Activated T-cell treated with anti-CD3 and anti-CD28 coated beads, Interleukin-2, amount 50 U/mL, for 72 hours (primary cell): ENCODE measurements around the gene MTCL3.
A peak's percentile ranks its signal among the peaks of the same experiment; 100 is the strongest.
"Not testable (repeated sequence)": the region's sequence is repeated elsewhere in the genome, so short reads cannot be mapped to it uniquely, and the experiment has no call there.

Experiments
- ATAC-seq, 2 donors: fragments of 150-1000 bp; cut with Tn5 transposase; replicated peaks in 1 of 2; 2 replicates each; pipeline ENCODE4 v1.10.0; 2021; ENCODE audit warnings: moderate library complexity in 2 of 2, mild to moderate bottlenecking in 1 of 2
- DNase-seq, 2 donors: peaks; one replicate each; pipeline ENCODE4 v3.0.0; 2021 to 2022; ENCODE audit warnings: mixed read lengths in 1 of 2
- H3K27ac Mint-ChIP-seq: one replicate; pipeline ENCODE4 v1.8.0; 2022; ENCODE audit warnings: mild to moderate bottlenecking, moderate library complexity, mixed read lengths
- H3K27me3 Mint-ChIP-seq: one replicate; pipeline ENCODE4 v1.8.0; 2022; ENCODE audit warnings: low read depth, mixed read lengths
- H3K36me3 Mint-ChIP-seq, 2 donors: one replicate each; pipeline ENCODE4 v1.8.0; 2022; ENCODE audit warnings: mixed read lengths in 2 of 2, mild to moderate bottlenecking in 1 of 2; ENCODE audit not compliant: insufficient read depth in 2 of 2
- H3K4me1 Mint-ChIP-seq: one replicate; pipeline ENCODE4 v1.8.0; 2022; ENCODE audit warnings: low read depth, mixed read lengths
- H3K4me3 Mint-ChIP-seq, 2 donors: one replicate each; pipeline ENCODE4 v1.8.0; 2022; ENCODE audit warnings: mild to moderate bottlenecking in 2 of 2, mixed read lengths in 2 of 2, moderate library complexity in 2 of 2
- H3K9me3 Mint-ChIP-seq, 2 donors: one replicate each; pipeline ENCODE4 v1.8.0; 2022; ENCODE audit warnings: mixed read lengths in 2 of 2

MTCL3 gene

DNA sequence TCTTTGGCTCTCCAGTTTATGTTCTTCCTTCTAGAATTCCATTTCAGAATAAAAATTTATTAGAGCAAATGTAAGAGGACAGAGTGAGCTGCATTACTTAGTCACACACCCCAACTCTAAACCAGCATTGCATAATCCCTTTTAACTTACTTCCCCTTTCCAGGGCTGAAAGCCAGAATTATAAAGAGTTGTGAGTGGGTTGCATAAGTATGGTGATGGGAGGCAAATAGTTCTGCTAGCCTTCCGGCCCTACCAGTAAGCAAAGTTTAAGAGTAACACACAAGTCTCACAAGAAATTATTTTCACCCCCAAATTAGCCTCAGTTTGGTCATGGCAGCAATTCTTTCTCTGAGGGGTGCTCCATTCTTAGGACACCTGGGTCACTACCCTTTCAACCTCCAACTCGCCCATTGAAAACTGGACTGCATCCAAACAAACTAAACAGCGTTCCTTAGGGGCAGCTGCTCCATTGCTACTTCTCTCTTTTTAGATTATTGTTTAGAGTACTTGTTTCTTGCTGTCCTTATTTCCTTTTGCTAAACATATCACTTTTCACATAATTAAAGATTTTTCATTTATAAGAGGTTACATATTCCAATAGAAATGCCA is 61.6 kb downstream of the MTCL3 start:
- Mint-ChIP-seq H3K4me3 (no peak overlapping the region), H3K4me1 (peaks cover 8% of the 10 kb centered on the region), H3K36me3 (no peaks in the 10 kb centered on the region), H3K27me3 (no peaks in the 10 kb centered on the region), H3K9me3 (no peaks in the 10 kb centered on the region), H3K27ac (no peak overlapping the region)
- ATAC-seq: no peak
- DNase-seq: no peak

DNA sequence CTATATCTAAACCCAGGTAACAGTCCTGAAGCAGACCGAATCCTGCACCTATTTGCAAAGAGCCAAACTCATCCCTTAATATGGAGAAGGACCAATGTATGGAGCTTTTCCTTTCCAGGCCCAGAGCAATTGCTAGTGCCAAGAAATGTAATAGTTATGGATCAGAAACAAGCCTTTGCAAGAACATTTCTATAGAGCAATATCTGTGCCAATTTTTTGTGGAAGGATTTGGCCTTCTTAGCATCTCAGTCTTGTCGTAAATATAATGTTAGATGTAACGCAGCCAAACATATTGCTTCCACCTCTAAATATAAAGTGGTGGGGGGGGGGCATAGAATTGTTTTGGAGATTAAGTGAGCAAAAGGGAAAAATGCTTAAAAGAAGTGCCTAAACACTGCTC is 62.7 kb downstream of the MTCL3 start:
- H3K27me3 Mint-ChIP-seq: no peaks in the 10 kb centered on the region
- no peak overlapping the region for H3K4me3 Mint-ChIP-seq
- DNase-seq (no peak), ATAC-seq (no peak)
- no peaks in the 10 kb centered on the region for H3K36me3 Mint-ChIP-seq
- H3K9me3 Mint-ChIP-seq: no peaks in the 10 kb centered on the region
- H3K27ac Mint-ChIP-seq: no peak overlapping the region
- H3K4me1 Mint-ChIP-seq: peaks cover 8% of the 10 kb centered on the region

DNA sequence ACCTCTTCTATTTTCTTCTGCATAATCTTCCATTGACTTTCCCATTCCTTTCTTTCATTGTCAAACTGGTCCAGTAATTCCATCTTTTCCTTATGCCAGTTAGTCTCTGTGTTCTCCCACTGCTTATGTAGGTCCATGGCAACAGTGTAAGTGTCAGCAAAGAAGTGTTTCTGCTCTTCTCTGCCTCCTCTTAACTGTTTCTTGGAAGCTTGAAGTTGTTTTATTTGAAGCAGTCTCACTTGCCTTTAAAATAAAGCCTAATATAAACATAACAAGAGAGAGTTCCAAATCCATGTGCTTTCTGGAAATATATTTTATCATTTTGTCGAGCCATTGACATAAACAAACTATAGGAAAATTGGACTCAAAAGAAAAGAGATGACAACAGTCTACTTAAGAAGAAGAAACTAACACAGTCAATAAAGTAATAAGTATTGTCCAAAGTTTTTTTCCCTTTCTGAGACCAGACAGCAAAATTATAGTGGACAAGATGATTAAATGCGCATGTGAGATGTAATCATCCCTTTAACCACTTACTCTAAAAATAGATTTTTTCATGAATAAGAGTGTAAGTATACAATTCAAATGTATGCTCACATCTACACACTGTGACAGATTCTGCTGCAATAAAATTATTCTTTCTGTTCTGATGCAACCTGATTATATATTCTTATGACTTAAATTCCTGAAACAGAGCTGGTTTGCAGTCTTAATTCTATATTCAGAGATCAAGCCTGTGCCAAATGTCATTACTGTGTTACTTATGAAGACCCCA is 65.1 kb downstream of the MTCL3 start:
- DNase-seq (no peak), ATAC-seq (no peak)
- Mint-ChIP-seq H3K4me3 (no peak overlapping the region), H3K36me3 (no peaks in the 10 kb centered on the region), H3K27me3 (no peaks in the 10 kb centered on the region), H3K27ac (no peak overlapping the region), H3K9me3 (no peaks in the 10 kb centered on the region), H3K4me1 (no peaks in the 10 kb centered on the region)

DNA sequence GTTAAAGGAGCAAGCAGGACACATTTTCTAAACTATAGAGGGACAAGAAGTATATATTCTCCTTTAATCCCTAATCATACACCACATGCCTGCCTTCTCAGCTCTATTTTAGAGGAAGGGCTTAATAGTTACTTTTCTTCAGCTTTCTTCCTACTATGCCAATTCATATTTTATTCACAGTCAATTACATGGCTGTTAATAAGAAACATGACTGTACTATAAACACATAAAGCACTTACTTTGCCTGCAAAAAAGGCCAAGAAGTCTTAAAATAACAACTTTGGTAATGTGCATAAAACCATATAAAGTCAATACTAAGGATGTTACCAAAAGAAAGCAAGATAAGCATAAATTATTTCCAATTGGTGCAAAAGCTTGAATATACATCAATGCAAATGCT is 66.3 kb downstream of the MTCL3 start:
- DNase-seq (no peak), ATAC-seq (no peak)
- Mint-ChIP-seq H3K27ac (no peak overlapping the region), H3K9me3 (no peaks in the 10 kb centered on the region), H3K4me3 (no peak overlapping the region), H3K27me3 (no peaks in the 10 kb centered on the region), H3K36me3 (no peaks in the 10 kb centered on the region), H3K4me1 (no peaks in the 10 kb centered on the region)

DNA sequence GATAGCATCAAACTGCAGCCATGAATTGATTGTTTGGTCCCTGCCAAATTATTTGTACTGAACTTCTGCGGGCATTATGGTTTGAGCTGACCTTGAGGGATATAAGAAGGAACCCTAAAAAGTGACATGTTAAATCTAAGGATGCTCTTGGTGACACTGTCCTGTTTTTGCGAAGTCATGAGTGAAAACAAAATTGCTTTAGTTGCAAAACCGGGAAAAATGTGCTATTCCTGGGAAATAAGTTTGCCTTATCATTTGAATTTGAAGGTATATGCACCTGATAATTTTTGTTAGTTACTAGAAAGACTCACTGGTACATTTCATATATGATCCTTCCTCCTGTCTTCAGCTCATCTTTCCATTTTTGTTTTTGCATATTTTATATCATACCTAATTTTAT is 67.7 kb downstream of the MTCL3 start:
- H3K27ac Mint-ChIP-seq: no peak overlapping the region
- no peaks in the 10 kb centered on the region for H3K9me3 Mint-ChIP-seq
- DNase-seq (no peak), ATAC-seq (no peak)
- no peaks in the 10 kb centered on the region for H3K27me3 Mint-ChIP-seq
- H3K36me3 Mint-ChIP-seq: no peaks in the 10 kb centered on the region
- no peaks in the 10 kb centered on the region for H3K4me1 Mint-ChIP-seq
- no peak overlapping the region for H3K4me3 Mint-ChIP-seq

DNA sequence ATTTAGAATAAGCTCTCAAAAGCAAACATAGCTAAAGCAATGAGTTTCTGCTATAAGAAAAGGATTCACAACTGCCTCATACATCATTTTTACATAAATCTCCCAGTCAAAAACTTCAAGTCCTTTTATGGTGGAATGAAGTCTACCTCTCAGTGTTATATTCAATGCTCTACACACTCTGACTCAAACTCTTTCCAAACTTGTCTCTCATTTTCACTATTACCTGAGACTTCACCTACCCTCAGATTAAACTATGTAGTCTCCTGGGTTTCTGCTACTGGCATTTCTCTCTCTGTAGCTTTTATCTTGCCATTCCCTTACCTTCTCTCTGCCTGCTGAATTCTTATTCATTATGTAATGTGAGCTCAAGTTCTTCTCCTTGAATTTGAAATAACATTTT is 71.4 kb downstream of the MTCL3 start:
- H3K4me1 Mint-ChIP-seq: no peaks in the 10 kb centered on the region
- peak; percentile 46 to 67 for ATAC-seq
- H3K27me3 Mint-ChIP-seq: no peaks in the 10 kb centered on the region
- no peak for DNase-seq
- no peak overlapping the region for H3K4me3 Mint-ChIP-seq
- peak overlapping the region; percentile 84 for H3K27ac Mint-ChIP-seq
- H3K36me3 Mint-ChIP-seq: no peaks in the 10 kb centered on the region
- no peaks in the 10 kb centered on the region for H3K9me3 Mint-ChIP-seq

DNA sequence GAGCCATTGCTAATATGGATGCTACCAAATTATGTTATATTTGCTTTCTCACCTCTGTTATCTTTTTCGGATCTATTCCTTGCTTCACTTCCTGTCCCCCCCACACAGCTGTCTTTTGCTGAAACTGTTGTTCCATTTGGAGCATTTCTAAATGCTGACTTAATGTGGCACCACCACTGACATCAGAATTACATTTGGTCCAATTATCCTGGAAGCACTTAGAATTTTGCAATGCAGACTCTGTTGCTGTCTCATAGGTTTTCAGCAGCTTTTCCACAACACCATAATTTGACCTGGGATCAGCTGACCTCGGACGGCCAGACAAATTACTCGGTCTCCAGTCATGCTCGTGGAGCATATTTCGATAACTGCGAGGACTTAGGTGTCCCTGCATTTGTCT is 72.8 kb downstream of the MTCL3 start:
- H3K4me3 Mint-ChIP-seq: no peak overlapping the region

DNA sequence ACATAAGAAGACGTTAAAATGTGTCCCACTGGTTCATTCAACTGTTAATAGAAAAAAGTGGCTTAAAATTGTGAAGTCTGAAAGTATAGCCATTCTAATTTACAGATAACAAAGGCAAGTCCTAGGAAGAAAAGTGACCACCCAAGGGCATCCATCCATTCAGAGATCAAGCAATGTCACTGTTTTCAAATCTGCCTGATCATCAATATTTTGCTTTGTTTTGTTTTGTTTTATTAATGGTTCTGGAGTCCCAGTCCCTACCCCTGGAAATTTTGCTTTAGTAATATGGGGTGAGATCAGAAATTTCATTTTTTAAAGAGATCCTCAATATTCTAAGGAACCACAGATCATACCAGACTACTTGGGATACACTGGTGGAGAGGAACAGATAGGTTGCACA is 77.3 kb downstream of the MTCL3 start:
- peaks cover 6% of the 10 kb centered on the region for H3K27me3 Mint-ChIP-seq
- no peaks in the 10 kb centered on the region for H3K9me3 Mint-ChIP-seq
- H3K4me1 Mint-ChIP-seq: no peaks in the 10 kb centered on the region
- no peak overlapping the region for H3K27ac Mint-ChIP-seq
- DNase-seq (no peak), ATAC-seq (no peak)
- H3K36me3 Mint-ChIP-seq: no peaks in the 10 kb centered on the region
- H3K4me3 Mint-ChIP-seq: no peak overlapping the region

More for the DNA sequence above, 72.8 kb downstream of the MTCL3 start:
- Mint-ChIP-seq H3K27me3 (no peaks in the 10 kb centered on the region), H3K27ac (no peak overlapping the region), H3K36me3 (no peaks in the 10 kb centered on the region), H3K4me1 (no peaks in the 10 kb centered on the region), H3K9me3 (no peaks in the 10 kb centered on the region)
- ATAC-seq (no peak), DNase-seq (no peak)

DNA sequence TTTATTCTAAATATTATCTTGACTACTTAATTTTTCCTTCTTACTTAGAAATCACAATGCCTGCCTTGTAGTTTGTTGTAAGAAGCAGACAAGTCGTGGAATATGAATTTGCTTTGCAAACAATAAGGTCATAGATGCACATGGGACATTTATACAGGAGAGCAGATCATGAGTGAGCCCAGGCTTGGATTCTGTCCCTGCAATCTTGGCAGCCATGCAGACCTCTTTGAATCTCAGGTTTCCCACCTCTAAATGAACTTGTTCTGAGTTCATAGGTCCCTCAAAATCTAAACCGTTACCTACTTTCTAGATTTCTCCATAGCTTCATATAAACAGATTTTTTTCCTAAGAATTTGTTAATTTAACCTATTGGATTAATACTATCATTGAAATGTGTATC is 79.4 kb downstream of the MTCL3 start:
- ATAC-seq (no peak), DNase-seq (no peak)
- Mint-ChIP-seq H3K27me3 (peaks cover 6% of the 10 kb centered on the region), H3K36me3 (no peaks in the 10 kb centered on the region), H3K27ac (no peak overlapping the region), H3K4me3 (no peak overlapping the region), H3K9me3 (no peaks in the 10 kb centered on the region), H3K4me1 (no peaks in the 10 kb centered on the region)

DNA sequence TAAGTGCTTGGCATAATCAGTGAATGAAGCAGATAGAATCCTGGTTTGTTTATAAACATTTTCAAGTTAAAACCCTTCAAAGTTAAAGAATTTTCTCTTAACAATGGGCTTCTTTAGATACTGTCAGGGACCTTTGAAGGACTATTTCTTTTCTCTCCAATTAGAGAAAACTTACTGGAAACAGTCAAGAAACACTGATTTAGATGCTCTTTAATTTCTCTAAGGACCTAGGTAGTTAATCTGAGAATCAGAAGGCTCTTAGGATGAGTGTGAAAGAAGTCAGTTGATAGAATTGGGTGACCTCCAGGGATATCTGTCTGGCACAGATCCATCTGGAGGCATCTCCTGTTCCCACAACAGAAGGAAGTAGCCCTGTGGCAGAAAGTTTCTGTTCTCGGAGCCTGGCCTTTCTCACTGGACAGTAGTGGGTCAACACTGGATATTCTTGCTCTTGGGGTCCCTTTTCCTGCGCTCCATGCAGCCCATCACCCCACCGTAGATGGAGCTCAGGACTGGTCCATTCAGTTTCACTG is 82.5 kb downstream of the MTCL3 start:
- ATAC-seq: no peak
- Mint-ChIP-seq H3K4me3 (no peak overlapping the region), H3K36me3 (no peaks in the 10 kb centered on the region), H3K4me1 (no peaks in the 10 kb centered on the region), H3K9me3 (no peaks in the 10 kb centered on the region), H3K27me3 (peaks cover 6% of the 10 kb centered on the region), H3K27ac (no peak overlapping the region)
- DNase-seq: no peak

DNA sequence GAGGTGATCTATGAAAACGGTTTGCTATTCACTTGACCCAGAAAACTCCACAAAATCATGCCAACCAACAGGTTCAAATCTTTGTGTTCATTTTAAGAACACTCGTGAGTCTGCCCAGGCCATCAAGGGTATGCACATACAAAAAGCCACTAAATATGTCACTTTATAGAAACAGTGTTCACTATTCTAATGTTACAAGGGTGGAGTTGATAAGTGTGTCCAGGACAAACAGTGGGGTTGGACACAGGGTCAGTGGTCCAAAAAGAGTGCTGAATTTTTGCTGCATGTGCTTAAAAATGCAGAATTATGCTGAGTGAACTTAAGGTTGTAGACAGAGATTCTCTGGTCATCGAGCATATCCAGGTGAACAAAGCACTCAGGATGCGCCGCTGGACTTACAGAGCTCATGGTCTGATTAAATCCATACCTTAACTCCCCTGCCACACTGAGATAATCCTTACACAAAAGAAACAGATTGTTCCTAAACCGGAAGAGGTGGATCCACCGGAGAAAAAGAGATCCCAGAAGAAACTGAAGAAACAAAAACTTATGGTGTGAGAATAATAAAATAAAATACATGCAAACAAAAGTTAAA is 83.4 kb downstream of the MTCL3 start:
- DNase-seq: no peak
- H3K4me3 Mint-ChIP-seq: no peak overlapping the region

DNA sequence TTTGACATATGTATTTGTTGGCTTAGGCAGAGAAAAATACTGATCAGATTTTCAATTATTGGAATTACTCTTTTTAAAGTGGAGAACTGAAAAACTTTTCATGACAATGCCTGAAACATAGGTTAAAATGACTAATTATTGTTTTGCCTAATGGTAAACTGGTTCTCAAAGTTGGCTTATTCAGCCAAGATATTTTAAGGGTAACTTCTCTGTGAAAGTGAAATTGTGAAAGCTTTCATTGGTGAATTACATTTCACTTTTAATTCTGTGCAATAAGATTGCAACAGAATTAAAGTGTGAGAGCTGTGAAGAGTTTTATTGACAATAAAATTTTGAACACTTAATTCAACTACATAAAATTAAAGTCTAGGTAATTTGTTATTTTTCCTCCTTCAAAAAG is 84.5 kb downstream of the MTCL3 start:
- Mint-ChIP-seq H3K9me3 (no peaks in the 10 kb centered on the region), H3K4me1 (no peaks in the 10 kb centered on the region), H3K27ac (no peak overlapping the region), H3K27me3 (peaks cover 6% of the 10 kb centered on the region), H3K4me3 (no peak overlapping the region), H3K36me3 (no peaks in the 10 kb centered on the region)
- DNase-seq (no peak), ATAC-seq (no peak)

More for the DNA sequence above, 83.4 kb downstream of the MTCL3 start:
- ATAC-seq: no peak
- H3K9me3 Mint-ChIP-seq: no peaks in the 10 kb centered on the region
- H3K27me3 Mint-ChIP-seq: peaks cover 6% of the 10 kb centered on the region
- H3K27ac Mint-ChIP-seq: no peak overlapping the region
- no peaks in the 10 kb centered on the region for H3K4me1 Mint-ChIP-seq
- H3K36me3 Mint-ChIP-seq: no peaks in the 10 kb centered on the region

DNA sequence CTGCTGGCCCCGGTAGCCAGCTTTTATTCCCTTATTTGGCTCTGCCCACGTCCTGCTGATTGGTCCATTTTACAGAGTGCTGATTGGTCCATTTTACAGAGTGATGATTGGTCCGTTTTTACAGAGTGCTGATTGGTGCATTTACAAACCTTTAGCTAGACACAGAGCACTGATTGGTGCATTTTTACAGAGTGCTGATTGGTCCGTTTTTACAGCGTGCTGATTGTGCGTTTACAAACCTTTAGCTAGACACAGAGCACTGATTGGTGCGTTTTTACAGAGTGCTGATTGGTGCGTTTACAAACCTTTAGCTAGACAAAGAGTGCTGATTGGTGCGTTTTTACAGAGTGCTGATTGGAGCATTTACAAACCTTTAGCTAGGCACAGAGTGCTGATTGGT is 90.6 kb downstream of the MTCL3 start:
- DNase-seq, H3K4me3 Mint-ChIP-seq, H3K27me3 Mint-ChIP-seq, H3K4me1 Mint-ChIP-seq, H3K9me3 Mint-ChIP-seq, H3K36me3 Mint-ChIP-seq, H3K27ac Mint-ChIP-seq, ATAC-seq: not testable (repeated sequence)
